Measurements from ENCODE around the gene ATF4.
"Not testable (repeated sequence)": the region's sequence is repeated elsewhere in the genome, so short reads cannot be mapped to it uniquely, and the experiment has no call there.

The ATF4 gene

GRCh38 chr22:39510529-39511149, 9.7 kb upstream of the ATF4 start:
- DNase-seq (ENCODE audit: low read depth in 2 of 2) = no peak

GRCh38 chr22:39511226-39511625, 9.1 kb upstream of the ATF4 start:
- DNase-seq (ENCODE audit: low read depth in 2 of 2) = no peak

- no peak for DNase-seq (ENCODE audit: low read depth in 2 of 2)
Measured at GRCh38 chr22:39512026-39512425, 8.3 kb upstream of the ATF4 start.

GRCh38 chr22:39513791-39514190, 6.6 kb upstream of the ATF4 start:
- no peak for DNase-seq (ENCODE audit: low read depth in 2 of 2)

- no peak for DNase-seq (ENCODE audit: low read depth in 2 of 2)
Measured at GRCh38 chr22:39514373-39514973, 5.9 kb upstream of the ATF4 start.

GRCh38 chr22:39515266-39516050, 4.9 kb upstream of the ATF4 start:
- no peak for DNase-seq (ENCODE audit: low read depth in 2 of 2)

- DNase-seq (ENCODE audit: low read depth in 2 of 2) = no peak
Measured at GRCh38 chr22:39517470-39517869, 2.9 kb upstream of the ATF4 start.

GRCh38 chr22:39518144-39518786, 2.1 kb upstream of the ATF4 start:
- no peak for DNase-seq (ENCODE audit: low read depth in 2 of 2)

- no peak for DNase-seq (ENCODE audit: low read depth in 2 of 2)
Measured at GRCh38 chr22:39518996-39519680, 1.2 kb upstream of the ATF4 start.

GRCh38 chr22:39519681-39520225, 609 bp upstream of the ATF4 start:
- DNase-seq (ENCODE audit: low read depth in 2 of 2) = peak; percentile 95

GRCh38 chr22:39521106-39521885, 934 bp downstream of the ATF4 start:
- DNase-seq (ENCODE audit: low read depth in 2 of 2) = not testable (repeated sequence)

GRCh38 chr22:39522091-39522490, 1.7 kb downstream of the ATF4 start:
- not testable (repeated sequence) for DNase-seq (ENCODE audit: low read depth in 2 of 2)

GRCh38 chr22:39522567-39523300, 2.4 kb downstream of the ATF4 start:
- no peak for DNase-seq (ENCODE audit: low read depth in 2 of 2)

- DNase-seq (ENCODE audit: low read depth in 2 of 2) = no peak
Measured at GRCh38 chr22:39524089-39524752, 3.9 kb downstream of the ATF4 start.

GRCh38 chr22:39524753-39525657, 4.6 kb downstream of the ATF4 start:
- no peak for DNase-seq (ENCODE audit: low read depth in 2 of 2)

- no peak for DNase-seq (ENCODE audit: low read depth in 2 of 2)
Measured at GRCh38 chr22:39525658-39525975, 5.3 kb downstream of the ATF4 start.

GRCh38 chr22:39526736-39527171, 6.4 kb downstream of the ATF4 start:
- DNase-seq (ENCODE audit: low read depth in 2 of 2) = no peak

GRCh38 chr22:39527481-39527961, 7.2 kb downstream of the ATF4 start:
- no peak for DNase-seq (ENCODE audit: low read depth in 2 of 2)
